Daoy (cell line): ENCODE results near the gene S100PBP. TPM values are rescaled to one million over a fixed set of nuclear protein-coding genes. Genes with fewer than 3 reads are reported as not detected.

Experiments used
- DNase-seq: peaks from one replicate; pipeline ENCODE4 v3.0.0-alpha.2; 2015; ENCODE audit warnings: low read depth
- total RNA-seq: library from RNA; depleted of rRNA; stranded (reverse); fragments of >200 nt; shearing (Covaris generic); gene quantifications from 2 replicates; pipeline ENCODE4 v1.2.3, GENCODE V29; 2014

Gene S100PBP
- total RNA-seq, 1 experiment from 2014 or later, result 34.9 TPM

DNA sequence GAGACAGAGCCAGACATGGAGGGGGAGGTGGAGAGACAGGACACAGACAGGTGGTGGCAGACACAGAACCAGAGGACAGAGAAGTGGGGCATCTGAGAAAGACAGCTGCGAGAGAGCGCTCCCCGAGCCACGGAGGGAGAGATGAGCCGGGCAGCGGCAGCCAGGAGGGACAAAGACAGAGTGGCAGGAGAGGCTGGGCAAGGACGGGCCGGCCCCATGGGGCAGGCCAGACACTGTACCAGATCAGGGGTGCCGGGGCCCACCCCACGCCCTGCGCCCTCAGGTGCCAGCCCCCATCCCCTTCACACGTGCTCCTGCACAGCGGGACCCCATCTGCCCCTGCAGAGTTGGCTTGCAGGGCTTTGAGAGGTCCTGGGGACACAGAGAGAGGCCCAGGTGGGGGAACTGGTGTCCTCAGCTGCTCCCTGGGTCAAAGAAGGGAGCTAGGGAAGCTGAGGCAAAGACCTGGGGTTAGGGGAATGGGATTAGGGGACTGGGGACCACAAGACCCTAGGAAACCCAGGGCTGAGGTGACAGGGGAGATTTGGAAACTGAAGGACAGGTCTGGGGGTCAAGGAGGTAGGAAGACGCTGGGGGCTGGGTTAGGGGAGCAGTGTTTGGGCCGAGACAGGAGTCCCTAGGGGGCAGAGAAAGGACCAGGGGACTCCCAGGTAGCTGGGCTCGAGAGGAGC, 52.6 kb downstream of the S100PBP start:
- DNase-seq, result no peak

GRCh38 chr1:32870615-32871363, 53.3 kb downstream of the S100PBP start, which contains the start of gene FNDC5:
FNDC5 (minus strand) TSS chr1:32870912.
- no peak for DNase-seq

GRCh38 chr1:32871364-32872191, 54.1 kb downstream of the S100PBP start:
- peak; percentile 51 for DNase-seq

- no peak for DNase-seq
Measured at GRCh38 chr1:32872192-32872460, 54.7 kb downstream of the S100PBP start.

DNA sequence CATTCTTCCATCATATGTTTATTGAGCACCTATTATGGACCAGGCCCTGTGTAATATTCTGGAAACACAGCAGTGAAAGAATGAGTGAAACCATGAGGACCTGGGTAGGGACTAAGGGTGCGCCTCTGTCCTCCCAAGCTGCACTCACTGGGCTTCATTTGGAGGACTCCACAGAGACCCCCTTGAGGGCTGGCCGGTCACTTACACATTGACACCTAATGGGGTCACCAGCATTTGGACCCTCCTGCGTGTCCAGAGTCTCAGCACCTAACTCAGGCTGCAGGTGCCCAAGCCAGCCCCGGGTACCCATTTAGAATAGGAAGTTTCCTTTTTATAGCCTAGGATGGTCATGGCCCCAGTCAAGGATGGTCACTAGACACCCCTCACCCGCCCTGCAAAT, 56.0 kb downstream of the S100PBP start:
- DNase-seq, result no peak

DNA sequence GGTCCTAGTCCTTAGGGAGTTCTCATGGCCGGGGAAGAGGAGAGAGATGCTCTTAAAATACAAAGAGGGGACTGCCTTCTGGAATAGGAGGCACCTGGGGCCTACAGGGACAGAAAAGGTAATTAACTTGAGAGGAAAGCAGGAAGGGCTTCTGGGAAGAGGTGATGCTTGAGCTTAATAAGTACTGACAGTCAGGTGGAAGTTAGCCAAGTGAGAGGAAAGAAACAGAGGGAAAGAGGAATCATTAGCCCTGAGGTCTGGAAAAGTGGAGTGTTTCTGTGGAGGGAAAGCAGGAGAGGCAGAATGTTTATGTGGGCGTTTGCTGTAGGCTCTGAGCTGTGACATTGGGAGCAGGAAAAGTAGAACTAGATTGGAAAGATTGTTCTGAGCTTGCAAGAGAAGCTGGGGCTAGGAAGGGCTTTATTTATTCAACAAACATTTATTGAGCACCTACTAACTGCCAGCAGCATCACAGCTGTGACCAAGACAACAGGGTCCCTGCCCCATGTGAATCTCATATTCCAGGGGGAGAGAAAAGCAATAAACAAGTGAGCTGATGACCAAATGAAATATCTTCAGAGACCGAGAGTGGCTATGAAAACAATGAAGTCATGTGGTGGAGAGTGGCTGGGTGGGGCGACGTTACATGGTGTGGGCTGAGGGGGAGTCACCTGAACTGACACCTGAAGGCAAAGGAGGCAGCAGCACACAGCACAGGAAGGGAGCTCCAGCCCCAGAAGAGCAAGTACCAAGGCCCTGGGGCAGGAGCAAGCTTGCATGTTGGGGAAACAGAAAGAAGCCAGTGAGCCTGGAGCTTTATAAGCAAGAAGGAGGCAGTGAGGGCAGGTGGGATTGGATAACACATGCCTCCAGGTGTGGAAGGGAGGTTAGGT, 57.7 kb downstream of the S100PBP start:
- DNase-seq, result no peak

- peak; percentile 75 for DNase-seq
Measured at GRCh38 chr1:32876341-32877210, 59.1 kb downstream of the S100PBP start.

GRCh38 chr1:32877211-32878110, 60.0 kb downstream of the S100PBP start:
- DNase-seq, result no peak

- DNase-seq, result peak; percentile 42
Measured at GRCh38 chr1:32878183-32878582, 60.7 kb downstream of the S100PBP start.

DNA sequence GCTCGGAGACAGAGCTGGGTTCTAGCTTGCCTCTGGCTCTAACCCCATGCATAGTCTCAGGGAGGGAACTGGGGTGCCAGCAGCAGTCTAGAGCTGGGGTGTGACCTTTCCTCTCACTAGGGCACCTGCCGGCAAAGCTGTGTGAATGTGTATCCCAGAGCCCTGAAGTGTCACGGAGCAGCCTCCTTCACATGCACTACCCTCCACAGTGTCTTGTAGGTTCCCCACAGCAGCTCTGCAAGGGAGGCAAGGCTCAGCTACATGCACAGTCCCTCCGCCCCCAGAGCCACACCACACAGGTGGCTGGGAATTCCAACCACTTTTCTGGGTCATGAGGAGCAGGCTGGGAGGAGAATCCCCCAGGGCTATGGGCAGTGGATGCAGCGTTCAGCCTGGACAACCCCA, 61.2 kb downstream of the S100PBP start:
- DNase-seq, result no peak

- no peak for DNase-seq
Measured at GRCh38 chr1:32881291-32881690, 63.8 kb downstream of the S100PBP start.

DNA sequence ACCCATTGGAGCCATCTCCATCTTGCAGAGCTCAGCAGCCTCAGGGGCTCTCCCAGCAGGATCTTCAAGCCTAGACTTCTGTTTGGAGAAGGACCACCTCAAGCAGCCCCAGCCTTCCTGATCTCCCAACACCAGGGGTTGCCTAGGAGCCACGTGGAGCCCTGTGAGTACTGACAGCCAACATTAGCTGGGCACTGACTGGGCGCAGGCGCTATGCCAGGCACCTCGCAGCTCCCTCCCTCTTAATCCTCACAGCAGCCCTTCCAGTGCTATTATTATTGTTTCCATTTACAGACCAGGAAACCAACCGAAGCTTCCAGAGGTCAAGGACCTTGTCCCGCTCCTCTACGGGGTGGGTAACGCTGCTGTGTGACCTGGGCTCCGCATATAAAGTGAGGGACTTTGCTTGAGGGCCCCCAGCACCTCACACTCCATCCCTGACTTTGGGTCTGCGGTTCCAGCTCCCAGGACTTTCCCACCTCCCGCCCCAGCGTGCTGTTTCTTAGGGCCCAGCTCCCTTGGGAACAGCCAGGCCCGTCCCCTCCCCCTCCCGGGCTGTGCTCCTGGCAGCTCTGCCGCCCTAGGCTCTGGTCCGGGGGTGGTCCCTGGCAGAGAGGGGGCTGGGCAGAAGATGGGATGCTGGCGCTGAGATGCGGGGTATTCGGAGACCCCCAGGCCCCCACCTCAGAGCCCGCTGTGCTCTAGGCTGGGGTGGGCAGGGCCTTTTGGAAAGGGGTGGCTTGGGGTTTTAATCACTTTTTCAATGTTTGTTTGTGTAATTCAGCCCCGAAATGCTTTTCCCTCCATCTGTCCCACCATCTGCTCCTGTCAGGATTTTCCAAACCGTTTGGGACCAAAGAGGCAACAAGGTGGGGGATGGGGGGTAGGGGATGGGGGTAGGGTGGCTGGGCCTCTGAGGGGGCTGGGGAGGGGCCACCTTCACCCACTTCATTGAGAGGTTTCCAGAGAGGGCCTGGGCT, 64.7 kb downstream of the S100PBP start:
- no peak for DNase-seq

DNA sequence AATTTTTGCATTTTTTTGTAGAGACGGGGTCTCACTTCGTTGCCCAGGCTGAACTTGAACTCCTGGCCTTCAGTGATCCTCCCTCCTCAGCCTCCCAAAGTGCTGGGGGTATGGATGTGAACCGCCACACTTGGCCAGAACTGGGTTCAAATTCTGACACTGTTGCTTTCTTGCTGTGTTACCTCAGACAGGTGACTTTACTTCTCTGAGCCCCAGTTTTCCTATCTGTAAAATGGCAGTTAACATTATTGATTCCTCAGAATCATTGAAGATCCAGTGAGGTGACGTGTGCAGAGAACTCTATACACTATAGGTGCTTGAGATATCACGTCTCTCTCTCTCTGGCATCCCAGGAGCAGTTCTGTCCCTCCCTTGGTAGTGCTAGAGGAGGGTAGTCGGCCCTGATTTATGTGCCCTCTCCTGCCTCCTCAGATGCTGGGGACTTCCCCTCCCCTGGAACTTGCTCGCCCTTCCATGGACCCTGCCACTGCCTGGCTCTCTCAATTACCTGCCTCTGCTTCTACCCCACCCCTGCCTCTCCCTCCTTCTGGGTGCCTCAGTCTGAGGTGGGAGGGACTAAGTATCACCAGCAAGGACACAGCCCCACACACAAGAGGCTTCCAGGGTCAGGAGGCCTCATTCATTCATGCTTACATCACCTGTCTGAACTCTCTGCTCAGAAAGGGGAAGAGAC, 66.0 kb downstream of the S100PBP start:
- no peak for DNase-seq

DNA sequence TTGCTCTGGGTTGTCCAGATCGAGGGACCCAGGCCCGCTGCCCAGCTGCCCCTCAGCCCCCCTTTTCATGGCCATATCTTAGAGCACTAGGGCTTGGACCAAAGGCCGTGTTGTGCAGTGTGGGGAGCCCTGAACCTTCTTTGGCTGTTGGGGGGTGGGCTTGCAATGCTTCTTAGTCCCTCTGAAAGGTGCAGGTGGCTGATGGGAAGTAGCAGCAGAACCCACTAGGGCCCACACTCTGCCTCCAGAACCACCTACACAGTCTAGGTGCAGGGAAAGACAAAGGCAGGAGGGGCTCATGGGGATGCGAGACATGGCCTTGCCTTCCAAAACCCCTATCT, 66.5 kb downstream of the S100PBP start:
- no peak for DNase-seq

DNA sequence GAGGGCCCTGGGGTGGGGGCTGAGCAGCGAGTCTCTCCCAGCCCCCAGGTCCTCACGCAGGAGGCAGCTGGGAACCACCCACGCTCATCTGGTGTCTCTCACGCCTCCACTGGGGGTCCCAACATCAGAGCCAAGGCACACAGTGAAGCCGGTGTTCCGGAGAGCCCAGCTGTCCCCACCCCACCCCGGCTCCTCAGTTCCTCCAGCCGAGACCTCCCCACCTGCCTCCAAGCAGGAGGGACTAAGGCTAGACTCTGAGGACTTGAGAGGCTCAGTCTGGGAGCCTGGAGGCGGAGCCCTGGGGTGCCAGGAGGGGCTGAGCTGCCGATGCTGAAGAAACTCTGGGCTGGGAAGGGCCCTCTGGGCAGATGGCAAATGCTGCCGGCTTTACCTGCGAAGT, 67.3 kb downstream of the S100PBP start:
- DNase-seq, result no peak

DNA sequence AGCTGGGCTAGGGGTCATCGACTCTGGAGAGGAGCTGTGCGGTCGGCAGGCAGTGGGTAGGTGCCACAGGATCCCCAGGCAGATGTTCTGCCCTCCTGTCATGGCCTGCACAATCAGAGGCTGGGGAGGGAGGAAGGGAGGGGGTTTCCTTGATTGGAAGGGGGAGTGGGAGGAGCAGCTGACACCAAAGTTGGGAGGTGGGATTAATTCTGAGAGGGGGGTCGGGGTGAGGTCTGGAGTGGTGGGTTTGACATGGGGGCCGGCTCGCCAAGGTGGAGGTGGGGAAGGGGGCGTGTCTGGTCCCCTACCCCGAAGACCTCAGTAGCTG, 68.2 kb downstream of the S100PBP start:
- DNase-seq, result no peak

DNA sequence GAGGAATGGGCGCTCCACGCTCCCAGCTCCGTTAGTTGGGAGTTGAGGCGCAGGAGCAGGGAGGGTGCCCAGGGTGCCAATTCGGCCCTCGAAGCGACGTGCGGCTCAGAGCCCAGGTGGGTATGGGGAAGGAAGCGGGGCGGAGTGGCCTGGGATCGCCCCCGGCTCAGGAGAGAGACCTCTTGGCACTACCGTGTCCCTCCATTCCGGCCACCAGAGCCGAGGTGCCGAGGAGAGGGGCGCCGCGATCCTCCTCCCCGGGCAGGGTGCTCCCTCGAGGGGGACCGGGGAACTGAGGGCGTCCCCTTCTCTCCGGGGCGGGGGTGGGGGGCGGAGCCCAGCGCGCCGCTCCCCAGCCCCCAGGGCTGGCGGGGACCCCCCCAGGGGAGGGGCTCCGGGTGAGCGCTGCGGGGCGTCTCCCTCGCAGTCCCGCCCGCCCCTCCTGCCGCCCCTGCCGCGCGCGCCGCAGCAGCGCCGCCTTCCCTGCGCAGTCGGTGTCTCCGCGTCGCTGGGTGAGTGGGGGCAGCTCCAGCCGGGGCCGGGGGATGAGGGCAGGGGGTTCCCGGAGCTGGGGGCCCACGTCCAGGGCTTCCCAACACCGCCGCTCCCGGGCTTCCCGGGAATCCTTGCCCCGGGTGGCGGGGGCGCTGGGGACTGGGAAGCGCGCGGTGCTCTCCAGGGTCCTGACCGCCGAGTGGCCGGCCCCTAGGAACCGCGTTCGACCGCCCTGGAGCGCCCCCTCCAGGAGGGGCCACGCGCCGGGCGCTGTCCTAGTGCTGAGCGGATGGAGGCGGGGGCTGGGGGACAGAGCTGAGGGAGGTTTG, 68.8 kb downstream of the S100PBP start, which contains the start of gene HPCA:
Gene HPCA, plus strand, starts transcription at position 488 of the 824 bp plus-strand sequence. CDS start 2,408 bp downstream, outside the sequence.
- peak; percentile 78 for DNase-seq
